DMS114 treated with DMSO at 0.1 percent for 48 hours (cell line): ENCODE measurements around the gene CD180.

Source experiments
- DNase-seq: peaks from one replicate; lab custom pipeline; 2025; ENCODE audit not compliant: unreplicated experiment; lab: John Stamatoyannopoulos, UW

Gene CD180

GRCh38 chr5:67196537-67197059, at the start of gene CD180:
TSS of gene CD180 (minus strand) at chr5:67196799. CDS start at chr5:67196641, 158 bp downstream.
- DNase-seq = no peak

DNA sequence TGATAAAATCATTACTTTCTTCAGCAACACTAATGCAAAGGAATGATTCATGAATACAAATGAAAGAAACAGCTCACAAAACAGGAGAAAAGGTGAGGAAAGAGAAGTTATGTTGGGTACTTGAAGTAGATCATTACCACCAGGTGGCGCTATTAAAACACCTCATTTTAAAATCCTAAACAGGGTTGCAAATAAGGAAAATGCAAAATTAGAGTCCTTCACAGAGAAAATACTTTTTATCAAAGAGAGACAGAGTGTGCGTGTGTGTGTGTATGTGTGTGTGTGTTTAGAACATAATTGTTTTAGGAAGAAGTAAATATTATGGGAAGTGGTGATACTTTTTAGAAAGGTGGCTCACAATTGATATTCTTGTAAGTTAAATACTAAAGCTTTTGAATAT, 49.5 kb upstream of the CD180 start:
- peak; percentile 55 for DNase-seq

GRCh38 chr5:67245259-67245846, 48.8 kb upstream of the CD180 start:
- no peak for DNase-seq

- no peak for DNase-seq
Measured at GRCh38 chr5:67244345-67244793, 47.8 kb upstream of the CD180 start.

GRCh38 chr5:67243944-67244343, 47.3 kb upstream of the CD180 start:
- DNase-seq = no peak

GRCh38 chr5:67243349-67243748, 46.8 kb upstream of the CD180 start:
- DNase-seq = no peak

- no peak for DNase-seq
Measured at GRCh38 chr5:67241326-67241725, 44.7 kb upstream of the CD180 start.

DNA sequence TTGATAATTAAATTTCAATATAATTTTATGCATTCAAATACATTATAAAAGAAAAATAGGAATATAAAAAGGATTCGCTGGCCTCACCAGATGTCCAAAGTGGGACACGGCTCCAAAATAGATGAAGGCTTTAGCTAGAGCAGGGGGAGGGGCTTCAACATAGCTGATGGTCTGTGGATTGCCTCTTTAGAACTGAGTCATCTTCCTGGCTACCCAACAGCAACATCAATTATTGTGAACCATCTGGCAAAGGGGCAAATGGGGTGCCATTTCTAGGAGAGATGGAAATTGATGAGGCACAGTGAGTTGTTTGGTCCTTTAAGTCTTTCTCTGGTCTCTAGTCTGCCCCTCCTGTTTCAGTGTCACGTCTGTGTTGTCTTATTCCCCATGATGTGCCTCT, 44.2 kb upstream of the CD180 start:
- no peak for DNase-seq

DNA sequence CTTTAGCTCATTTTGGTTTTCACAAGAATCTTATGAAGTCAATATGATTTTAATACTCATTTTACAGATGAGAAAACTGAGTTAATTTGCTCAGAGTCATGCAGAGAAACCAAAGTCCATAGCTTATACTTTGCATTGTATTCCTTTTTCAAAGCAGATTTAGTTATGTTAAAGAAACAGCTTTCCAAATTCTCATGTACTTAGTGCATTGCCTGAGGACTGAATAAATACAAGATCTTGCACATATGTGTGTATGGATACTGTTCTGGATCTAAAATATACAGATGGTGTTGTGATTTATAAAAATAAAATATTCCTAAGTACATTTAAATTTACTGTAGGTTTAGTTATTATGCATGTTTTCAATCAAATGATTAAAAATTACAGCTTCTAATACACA, 43.5 kb upstream of the CD180 start:
- DNase-seq = no peak

GRCh38 chr5:67238191-67238590, 41.6 kb upstream of the CD180 start:
- no peak for DNase-seq

- no peak for DNase-seq
Measured at GRCh38 chr5:67235399-67236110, 39.0 kb upstream of the CD180 start.

DNA sequence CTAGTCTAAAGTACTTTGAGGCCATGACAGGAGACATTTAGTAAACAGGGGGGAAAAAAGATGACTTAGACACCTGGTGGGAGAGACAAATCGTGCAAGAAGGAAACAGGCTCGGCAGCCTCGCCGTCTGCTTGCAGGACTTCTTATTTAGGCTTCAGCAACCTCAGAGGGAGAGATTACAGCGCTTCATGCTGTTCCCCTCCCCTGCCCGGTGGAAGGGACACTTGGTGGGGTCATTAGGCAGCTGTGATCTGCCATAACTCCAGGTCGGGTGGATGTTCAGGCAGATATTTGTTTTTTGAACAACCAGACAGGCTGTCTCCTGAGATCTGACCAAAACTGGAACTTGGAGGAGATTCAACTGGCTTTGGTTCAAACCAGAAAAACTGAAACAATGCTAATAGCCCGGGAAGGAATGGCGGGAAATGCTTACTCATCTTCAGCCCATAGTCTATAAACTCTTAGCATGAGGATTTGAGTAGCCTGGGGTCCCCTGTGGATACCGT, 38.1 kb upstream of the CD180 start:
- DNase-seq = no peak

- DNase-seq = no peak
Measured at GRCh38 chr5:67233075-67233474, 36.5 kb upstream of the CD180 start.

DNA sequence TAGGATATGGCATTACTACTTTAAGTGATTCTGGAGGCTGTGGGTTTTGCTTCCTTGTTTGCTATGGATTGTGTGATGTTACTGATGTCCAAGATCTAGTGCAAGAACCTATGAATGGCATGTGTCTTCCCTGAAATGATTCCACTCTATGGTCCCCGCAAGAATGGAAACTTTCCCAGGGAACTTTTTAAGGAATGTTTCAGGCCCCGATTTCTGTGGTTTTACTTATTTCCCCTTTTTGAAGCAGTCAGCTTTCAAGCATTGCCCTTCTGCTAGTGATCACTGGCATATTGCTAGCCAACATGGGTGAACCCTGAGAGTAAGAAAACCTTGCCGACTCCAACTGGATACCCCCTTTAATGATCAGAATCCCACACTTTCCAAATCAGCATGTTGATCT, 26.6 kb upstream of the CD180 start:
- no peak for DNase-seq

GRCh38 chr5:67222243-67223025, 25.8 kb upstream of the CD180 start:
- no peak for DNase-seq

DNA sequence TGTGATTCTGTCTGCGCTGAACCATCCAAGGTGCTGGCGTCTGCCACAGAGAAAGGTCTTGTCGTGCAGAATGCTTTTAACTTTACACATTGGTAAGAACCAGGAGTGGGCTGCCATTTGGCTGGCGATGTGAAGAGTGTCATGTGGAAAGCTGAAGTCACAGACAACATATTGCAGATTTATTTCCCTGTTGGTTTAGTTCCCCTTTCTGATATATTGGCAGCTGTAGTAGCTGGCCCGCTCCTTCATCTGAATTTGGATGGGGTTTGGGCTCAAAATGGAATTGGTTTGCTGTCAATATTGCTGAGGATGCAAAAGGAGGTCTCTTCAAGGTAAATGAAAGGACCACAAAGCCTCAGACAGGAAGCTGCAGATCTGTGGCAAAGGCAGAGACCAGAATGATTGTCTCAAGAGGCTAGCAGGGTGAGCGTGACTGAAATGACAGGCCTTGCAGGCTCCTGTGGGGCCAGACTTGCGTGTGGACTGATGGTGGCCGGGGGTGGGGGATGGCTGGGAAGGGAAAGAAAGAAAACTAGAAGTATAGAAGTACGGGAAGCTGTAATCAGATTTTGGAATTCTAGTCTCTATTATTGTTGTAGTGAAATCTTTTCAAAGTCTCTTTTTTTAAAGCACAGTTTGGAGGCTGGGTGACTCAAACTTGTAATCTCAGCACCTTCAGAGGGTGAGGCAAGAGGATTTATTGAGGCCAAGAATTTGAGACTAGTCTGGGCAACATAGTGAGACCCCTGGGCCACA, 25.1 kb upstream of the CD180 start:
- no peak for DNase-seq

DNA sequence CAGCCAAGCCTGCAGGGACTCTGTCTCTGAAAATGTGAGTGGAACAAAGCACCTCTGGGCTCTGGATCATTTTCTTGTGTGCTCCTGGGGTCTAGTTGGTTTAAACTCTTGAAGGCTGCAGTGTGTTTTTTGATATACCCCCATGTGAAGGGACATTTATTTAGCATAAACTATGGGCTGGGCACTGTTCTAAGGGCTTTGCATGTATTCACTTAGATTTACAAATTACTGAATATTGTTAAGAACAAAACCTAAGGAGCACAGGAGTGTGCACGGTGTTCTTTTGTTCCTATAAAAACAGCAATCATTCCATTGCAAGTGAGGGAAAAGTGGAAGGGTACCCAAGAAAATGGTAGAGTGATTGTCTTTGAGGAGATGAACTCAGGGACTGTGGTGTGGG, 20.0 kb upstream of the CD180 start:
- no peak for DNase-seq

DNA sequence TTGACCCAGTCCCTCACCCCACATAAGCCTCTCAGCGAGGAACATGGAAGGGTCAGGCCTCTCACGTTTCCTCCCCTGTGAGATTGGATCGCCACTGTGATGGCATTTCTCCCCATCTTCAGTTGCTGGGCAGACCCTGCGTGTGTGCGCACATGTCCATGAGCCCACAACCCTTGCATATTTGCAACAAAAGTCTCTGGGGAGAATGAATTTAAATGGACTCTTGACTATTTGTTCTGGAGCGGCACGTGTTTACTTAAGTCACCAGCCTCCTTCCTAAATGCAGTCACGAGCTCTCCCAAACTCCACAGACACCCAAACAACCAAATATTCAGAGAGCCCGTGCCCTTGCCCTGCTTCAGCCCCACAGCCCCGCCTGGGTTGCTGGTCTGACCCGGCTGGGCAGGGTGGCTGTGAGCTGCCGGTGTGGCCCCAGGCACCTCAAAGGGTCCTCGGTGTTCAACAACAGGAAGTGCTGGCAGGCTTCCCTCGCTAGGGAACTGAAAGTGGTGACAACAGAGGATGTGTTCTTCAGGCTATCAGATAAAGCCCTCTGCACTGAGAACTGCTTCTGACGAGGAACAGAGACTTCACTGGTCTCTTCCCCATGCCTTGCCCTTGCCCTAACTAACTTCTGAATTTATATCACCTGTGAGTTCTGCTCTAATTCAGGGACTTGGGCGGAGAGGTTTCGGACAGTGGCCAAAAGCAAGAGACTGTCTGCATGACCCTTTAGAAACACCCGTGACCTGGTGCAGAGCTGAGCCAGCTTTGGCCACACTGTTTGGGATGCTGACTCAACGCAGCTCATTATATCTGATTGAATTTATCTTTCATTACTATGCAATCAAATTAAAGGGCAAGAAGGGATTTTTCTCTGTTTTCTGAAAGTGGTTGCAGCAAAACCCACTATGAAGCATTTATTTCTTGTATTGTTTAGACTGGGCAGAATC, 19.2 kb upstream of the CD180 start:
- no peak for DNase-seq

DNA sequence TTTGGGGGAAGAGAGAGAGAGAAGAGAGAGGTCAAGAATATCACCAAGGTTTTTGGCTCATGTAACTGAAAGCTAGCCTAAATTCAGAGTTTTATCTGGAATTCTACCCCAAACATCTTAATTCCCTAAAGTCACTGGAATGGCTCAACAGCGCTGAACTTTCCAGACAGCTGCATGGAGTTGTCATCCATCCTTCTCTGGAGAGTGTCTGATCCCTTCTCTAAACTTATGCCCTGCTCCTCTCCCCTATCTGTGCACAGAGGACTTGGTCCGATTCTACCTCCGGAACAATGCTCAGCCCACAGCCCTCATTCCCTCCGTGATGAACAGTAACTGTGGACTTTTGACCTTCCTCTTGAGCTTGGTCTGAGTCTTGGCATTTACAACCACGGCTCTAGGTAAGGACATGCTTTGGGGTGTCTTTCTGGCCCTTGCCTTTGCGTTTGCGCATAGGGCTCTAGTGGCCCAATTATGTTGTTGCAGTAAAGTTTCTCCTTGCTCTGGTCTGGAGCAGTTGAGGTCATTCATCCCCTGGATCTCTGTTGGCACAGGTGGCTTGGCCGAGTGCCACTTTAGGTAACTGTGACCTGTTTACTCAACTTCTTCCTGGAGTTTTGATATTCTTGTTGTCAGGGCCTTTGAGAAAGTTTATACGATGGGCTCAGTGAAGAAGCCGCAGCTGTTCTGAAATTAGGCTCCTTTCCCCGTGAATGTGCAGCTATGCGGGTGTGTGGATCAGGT, 18.3 kb upstream of the CD180 start:
- no peak for DNase-seq
